GM15510 (cell line): ENCODE results near the gene ADGRA3.

Source experiments
- POLR2A ChIP-seq: IDR thresholded peaks from 3 replicates; pipeline ENCODE4 v1.6.1; 2011; ENCODE audit warnings: borderline replicate concordance; ENCODE audit not compliant: insufficient read length; ENCODE audit errors: extremely low read depth

The ADGRA3 gene

DNA sequence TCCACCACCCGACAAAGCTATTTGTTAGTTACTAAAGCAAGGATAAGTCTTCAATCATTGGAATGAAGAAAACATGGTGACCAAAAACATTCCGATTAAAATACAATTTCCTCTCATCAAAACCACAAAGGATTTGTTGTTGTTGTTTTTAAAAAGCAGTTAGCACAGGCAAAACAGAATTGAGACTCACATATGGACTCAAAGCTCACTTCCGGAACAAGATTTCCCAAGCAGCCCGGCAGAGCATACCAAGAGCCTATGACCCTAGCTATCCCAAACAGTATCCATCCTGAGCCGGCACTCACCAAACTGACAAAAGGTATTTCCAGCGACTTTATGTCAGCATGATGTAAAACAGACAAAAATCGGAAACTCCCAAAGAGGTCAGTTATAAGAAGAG is 39.9 kb downstream of the ADGRA3 start:
- no peak for TF ChIP-seq POLR2A

- no peak for TF ChIP-seq POLR2A
Measured at GRCh38 chr4:22474636-22475310, 41.1 kb downstream of the ADGRA3 start.

GRCh38 chr4:22473268-22473667 is 42.6 kb downstream of the ADGRA3 start:
- TF ChIP-seq POLR2A = no peak

- no peak for TF ChIP-seq POLR2A
Measured at GRCh38 chr4:22471999-22472461, 43.8 kb downstream of the ADGRA3 start.

GRCh38 chr4:22471419-22471818 is 44.4 kb downstream of the ADGRA3 start:
- no peak for TF ChIP-seq POLR2A

DNA sequence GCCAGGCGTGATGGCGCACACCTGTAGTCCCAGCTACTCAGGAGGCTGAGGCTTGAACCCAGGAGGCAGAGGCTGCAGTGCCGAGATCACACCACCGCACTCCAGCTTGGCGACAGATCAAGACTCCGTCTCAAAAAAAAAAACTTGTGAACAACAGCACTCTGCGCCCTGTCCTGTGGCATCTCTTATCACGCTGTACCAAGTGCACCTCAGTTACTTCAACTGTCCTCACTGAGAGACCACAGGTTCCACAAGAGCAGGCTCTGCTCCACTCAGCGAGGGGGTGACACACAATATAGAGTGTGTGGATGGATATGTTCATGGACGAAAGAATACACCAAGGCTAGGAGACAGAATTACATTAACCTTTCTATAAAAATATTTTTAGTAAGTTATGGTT is 49.3 kb downstream of the ADGRA3 start:
- no peak for TF ChIP-seq POLR2A

GRCh38 chr4:22465996-22466395 is 49.9 kb downstream of the ADGRA3 start:
- no peak for TF ChIP-seq POLR2A

DNA sequence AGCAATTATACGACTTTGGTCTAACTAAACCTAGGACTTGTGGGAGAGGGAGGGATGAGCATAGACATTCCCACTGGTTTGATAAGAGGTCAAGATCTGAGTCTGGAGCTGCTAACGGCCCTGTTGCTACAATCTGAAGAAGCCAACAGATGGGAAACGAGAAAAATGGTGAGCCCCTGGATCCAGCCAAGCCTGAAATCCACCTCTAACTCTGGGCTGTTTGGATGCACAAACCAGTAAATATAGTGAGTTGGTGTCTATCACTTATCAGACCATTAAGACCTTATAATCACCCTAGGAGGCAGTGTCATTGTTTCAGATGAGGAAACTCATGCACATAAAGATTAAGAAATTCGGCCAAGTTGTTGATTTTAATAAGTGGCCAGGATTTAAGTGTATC is 50.5 kb downstream of the ADGRA3 start:
- TF ChIP-seq POLR2A = no peak

GRCh38 chr4:22463179-22463578 is 52.7 kb downstream of the ADGRA3 start:
- TF ChIP-seq POLR2A = no peak

- no peak for TF ChIP-seq POLR2A
Measured at GRCh38 chr4:22462688-22463087, 53.2 kb downstream of the ADGRA3 start.

- no peak for TF ChIP-seq POLR2A
Measured at GRCh38 chr4:22460266-22460665, 55.6 kb downstream of the ADGRA3 start.

DNA sequence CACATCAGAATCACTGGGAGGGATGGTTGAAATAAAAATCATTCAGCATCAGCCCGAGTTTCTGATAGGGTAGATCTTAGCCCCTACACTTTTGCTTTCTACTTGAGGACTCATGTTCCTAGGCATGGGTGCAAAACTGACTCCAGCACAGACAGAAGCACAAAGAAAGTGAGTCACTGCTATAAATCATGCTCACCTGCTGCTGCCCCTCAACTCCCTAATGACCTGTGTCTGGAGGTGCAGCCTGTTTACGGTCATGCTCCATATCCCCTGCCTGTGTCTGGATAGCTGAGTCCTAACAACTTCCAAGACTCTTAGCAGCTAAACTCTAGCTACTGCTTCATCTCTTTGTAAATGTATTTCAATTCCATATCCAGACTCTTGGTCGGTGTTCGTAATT is 57.8 kb downstream of the ADGRA3 start:
- TF ChIP-seq POLR2A = no peak

DNA sequence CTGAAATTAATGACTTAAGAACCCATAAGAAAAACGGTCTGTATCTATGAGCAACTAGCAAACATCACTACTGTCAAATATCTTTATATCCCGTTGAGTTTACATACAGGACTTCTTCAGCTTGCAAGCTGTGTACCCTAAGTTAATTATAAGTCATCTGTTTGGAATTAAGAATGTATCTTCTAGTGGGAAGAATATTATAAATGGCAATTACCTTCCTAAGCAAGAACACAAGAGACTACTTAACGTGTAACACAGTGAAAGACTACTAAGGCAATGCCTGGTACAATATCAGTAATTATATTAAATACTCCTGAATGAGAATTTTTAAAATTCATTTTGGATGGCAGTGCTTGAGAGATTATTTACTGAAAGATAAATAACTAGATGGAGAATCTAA is 58.5 kb downstream of the ADGRA3 start:
- TF ChIP-seq POLR2A = no peak

- no peak for TF ChIP-seq POLR2A
Measured at GRCh38 chr4:22456291-22456690, 59.6 kb downstream of the ADGRA3 start.

- no peak for TF ChIP-seq POLR2A
Measured at GRCh38 chr4:22454955-22455354, 60.9 kb downstream of the ADGRA3 start.

GRCh38 chr4:22454216-22454838 is 61.5 kb downstream of the ADGRA3 start:
- no peak for TF ChIP-seq POLR2A
